Transverse colon (tissue), 4 donors: ENCODE data around the gene LRP5. TPM values are rescaled to one million over a fixed set of nuclear protein-coding genes. Genes with fewer than 3 reads are reported as not detected.
A peak's percentile ranks its signal among the peaks of the same experiment; 100 is the strongest.
"Not testable (repeated sequence)": the region's sequence is repeated elsewhere in the genome, so short reads cannot be mapped to it uniquely, and the experiment has no call there.

Experiments used
- DNase-seq: peaks from one replicate; pipeline ENCODE4 v3.0.0-alpha.2; 2019
- H3K27ac ChIP-seq, 4 donors: fragments of 200-600 bp; sonication (generic); 2 replicates each; pipeline ENCODE4 v1.5.1; 2016 to 2018; ENCODE audit warnings: inconsistent platforms in 4 of 4
- H3K27me3 ChIP-seq: fragments of 200-600 bp; sonication (generic); 2 replicates; pipeline ENCODE4 v1.5.1; 2017; ENCODE audit warnings: inconsistent platforms
- H3K36me3 ChIP-seq, 4 donors: fragments of 200-600 bp; sonication (generic); 2 replicates each; pipeline ENCODE4 v1.5.1; 2017 to 2019; ENCODE audit warnings: inconsistent platforms in 4 of 4
- H3K4me1 ChIP-seq, 4 donors: fragments of 200-600 bp; sonication (generic); 2 replicates each; pipeline ENCODE4 v1.5.1; 2017 to 2020; ENCODE audit warnings: inconsistent platforms in 4 of 4
- H3K4me3 ChIP-seq, 4 donors: fragments of 200-600 bp; sonication (generic); 1 replicate in 1 of 4; 2 replicates in 3 of 4; pipeline versions ENCODE4 v1.5.1 to v1.6.1; 2017 to 2019; ENCODE audit warnings: inconsistent platforms in 4 of 4
- H3K9me3 ChIP-seq, 2 donors: fragments of 200-600 bp; sonication (generic); 2 replicates each; pipeline ENCODE4 v1.5.1; 2017 to 2019; ENCODE audit warnings: inconsistent platforms in 2 of 2
- EP300 ChIP-seq: sonication (generic); formaldehyde crosslinking; IDR thresholded peaks from one replicate; pipeline ENCODE4 v1.6.1; 2017; ENCODE audit warnings: antibody characterized with exemption, low read depth
- POLR2A ChIP-seq: fragments of 450-650 bp; IDR thresholded peaks from one replicate; pipeline ENCODE4 v1.6.1; 2016; ENCODE audit warnings: antibody characterized with exemption, mild to moderate bottlenecking, moderate library complexity
- POLR2AphosphoS5 ChIP-seq, 3 donors: sonication (generic); formaldehyde crosslinking; IDR thresholded peaks; one replicate each; pipeline ENCODE4 v1.6.1; 2016; ENCODE audit warnings: antibody characterized with exemption in 3 of 3
- WGBS, 2 donors: methylation state at CpG; one replicate each; pipeline ENCODE4 v1.1.5; 2018; ENCODE audit warnings: low coverage in 1 of 2; 5-methylcytosine and 5-hydroxymethylcytosine counted together
- in situ Hi-C, 4 donors: fragments of 200-750 bp; cut with MboI; loops; one replicate each; pipeline versions ENCODE4 v1.15.0 to v1.15.1; 2017; ENCODE audit warnings: low sequenced_read_pairs in 3 of 4, low pct_ligation_motif_present in 1 of 4, low pct_unique_long_range_greater_than_20kb in 1 of 4
- intact Hi-C: fragments of 100-400 bp; cut with DNase I; formaldehyde crosslinking; loops from one replicate; pipeline ENCODE4 v1.15.1; 2023; ENCODE audit warnings: low total_unique reads
- total RNA-seq, 4 donors: library from RNA; depleted of rRNA; stranded (reverse); fragments of >200 nt; gene quantifications; one replicate each; pipeline ENCODE4 v1.1.0, GENCODE V29; 2016
- TF ChIP-seq, protein P1 (sequence below), 5 experiments: fragments of 200-600 bp in 3 of 5; fragments of 450-650 bp in 2 of 5; sonication (generic) in 3 of 5; IDR thresholded peaks; 1 replicate in 2 of 5; 2 replicates in 3 of 5; pipeline ENCODE4 v1.5.1; 2016 to 2017; ENCODE audit warnings: antibody characterized with exemption in 5 of 5, inconsistent platforms in 3 of 5, mild to moderate bottlenecking in 2 of 5, moderate library complexity in 1 of 5

Gene LRP5
- total RNA-seq, 4 donors from 2014 or later = 72.6 to 138 (median 82.3) TPM

DNA sequence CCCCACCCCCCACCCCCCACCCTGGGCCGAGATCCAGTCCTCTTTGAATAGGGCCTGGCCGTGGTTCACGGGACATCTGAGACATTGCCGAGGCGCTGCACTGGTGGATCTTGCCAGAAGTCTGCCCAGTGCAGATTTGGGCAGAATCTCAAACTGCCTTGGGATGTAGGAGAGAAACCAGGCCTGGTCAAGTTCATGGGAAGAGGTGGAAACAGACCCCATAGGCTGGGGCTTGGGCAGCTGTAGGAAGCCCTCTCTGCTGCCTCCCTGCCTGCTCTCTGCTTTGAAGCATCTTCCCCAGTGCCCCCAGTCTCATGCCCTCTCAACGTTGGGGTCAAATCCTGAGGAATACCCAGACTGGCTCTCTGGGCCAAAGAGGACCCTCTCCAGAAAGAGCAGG, 132.2 kb downstream of the LRP5 start:
- DNase-seq = no peak
- no peak overlapping the region for H3K4me3 ChIP-seq
- no peaks in the 10 kb centered on the region for H3K27me3 ChIP-seq
- peaks cover 0 to 12% (median 5%) of the 10 kb centered on the region in 4 donors for H3K4me1 ChIP-seq
- no peaks in the 10 kb centered on the region for H3K9me3 ChIP-seq
- 67% methylated on average over 3 of the region's 6 CpGs; no CpG with 5 or more reads in 1 of the 2 donors for WGBS, 2 donors
- intact Hi-C loops (loop anchor here (10.0 kb wide), 1 partner anchor 60 kb away; no protein-coding TSS in a partner anchor), in situ Hi-C loops (loop anchor here in 1 of 4 donors (10.0 kb wide), 1 partner anchor 190 kb away; no protein-coding TSS in a partner anchor)
- TF ChIP-seq, protein P1, sequence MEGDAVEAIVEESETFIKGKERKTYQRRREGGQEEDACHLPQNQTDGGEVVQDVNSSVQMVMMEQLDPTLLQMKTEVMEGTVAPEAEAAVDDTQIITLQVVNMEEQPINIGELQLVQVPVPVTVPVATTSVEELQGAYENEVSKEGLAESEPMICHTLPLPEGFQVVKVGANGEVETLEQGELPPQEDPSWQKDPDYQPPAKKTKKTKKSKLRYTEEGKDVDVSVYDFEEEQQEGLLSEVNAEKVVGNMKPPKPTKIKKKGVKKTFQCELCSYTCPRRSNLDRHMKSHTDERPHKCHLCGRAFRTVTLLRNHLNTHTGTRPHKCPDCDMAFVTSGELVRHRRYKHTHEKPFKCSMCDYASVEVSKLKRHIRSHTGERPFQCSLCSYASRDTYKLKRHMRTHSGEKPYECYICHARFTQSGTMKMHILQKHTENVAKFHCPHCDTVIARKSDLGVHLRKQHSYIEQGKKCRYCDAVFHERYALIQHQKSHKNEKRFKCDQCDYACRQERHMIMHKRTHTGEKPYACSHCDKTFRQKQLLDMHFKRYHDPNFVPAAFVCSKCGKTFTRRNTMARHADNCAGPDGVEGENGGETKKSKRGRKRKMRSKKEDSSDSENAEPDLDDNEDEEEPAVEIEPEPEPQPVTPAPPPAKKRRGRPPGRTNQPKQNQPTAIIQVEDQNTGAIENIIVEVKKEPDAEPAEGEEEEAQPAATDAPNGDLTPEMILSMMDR (IDR thresholded peaks at IDR 0.05) = no peak
- TF ChIP-seq POLR2AphosphoS5 (IDR thresholded peaks at IDR 0.05) (no peak), POLR2A (no peak), EP300 (no peak)
- H3K27ac ChIP-seq = peak overlapping the region in 2 of 4 donors; percentile 19 to 29
- no peaks in the 10 kb centered on the region for H3K36me3 ChIP-seq

- whole genome bisulfite sequencing, 2 donors = 89% methylated on average over 11 of the region's 11 CpGs; no CpG with 5 or more reads in 1 of the 2 donors
- TF ChIP-seq EP300 (no peak), POLR2AphosphoS5 (IDR thresholded peaks at IDR 0.05) (no peak), POLR2A (no peak)
- TF ChIP-seq, protein P1 (IDR thresholded peaks at IDR 0.05) = no peak
- H3K27ac ChIP-seq = no peak overlapping the region
- peaks cover 0 to 12% (median 5%) of the 10 kb centered on the region in 4 donors for H3K4me1 ChIP-seq
- H3K27me3 ChIP-seq = no peaks in the 10 kb centered on the region
- intact Hi-C loops (loop anchor here (2.0 to 10.0 kb wide), 2 partner anchors 61 to 189 kb away; no protein-coding TSS in a partner anchor), in situ Hi-C loops (loop anchor here in 1 of 4 donors (10.0 kb wide), 1 partner anchor 191 kb away; no protein-coding TSS in a partner anchor)
- H3K36me3 ChIP-seq = no peaks in the 10 kb centered on the region
- no peaks in the 10 kb centered on the region for H3K9me3 ChIP-seq
- DNase-seq = no peak
- H3K4me3 ChIP-seq = no peak overlapping the region
Measured at GRCh38 chr11:68445531-68446035, 133.2 kb downstream of the LRP5 start.

DNA sequence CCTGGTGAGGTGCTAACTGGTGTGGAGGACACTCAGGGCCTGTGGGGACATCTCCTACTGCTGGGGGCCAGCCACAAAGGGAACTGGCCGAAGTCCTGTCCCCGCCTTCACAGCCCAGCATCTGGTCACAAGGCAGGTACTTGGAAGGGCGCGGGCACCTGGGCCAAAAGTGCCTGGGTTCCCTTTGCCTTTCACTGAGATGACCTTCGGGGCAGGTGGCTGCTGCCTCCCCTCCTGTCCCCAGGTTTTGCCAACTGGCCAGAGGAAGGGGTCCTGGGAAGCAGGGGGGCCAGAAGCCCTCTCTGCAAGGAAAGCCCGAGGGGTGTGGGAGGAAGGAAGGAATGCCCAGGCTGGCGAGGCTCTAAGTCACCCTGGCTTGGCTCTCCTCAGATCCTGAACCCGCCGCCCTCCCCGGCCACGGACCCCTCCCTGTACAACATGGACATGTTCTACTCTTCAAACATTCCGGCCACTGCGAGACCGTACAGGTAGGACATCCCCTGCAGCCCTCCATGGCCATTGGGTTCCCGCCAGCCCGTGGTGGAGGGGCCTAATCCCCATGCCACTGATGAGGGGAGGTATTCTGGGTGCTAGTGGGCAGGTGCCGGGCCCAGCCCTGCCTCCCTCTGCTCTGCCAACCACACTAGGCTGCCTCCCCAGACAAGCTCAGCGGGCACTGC, 133.8 kb downstream of the LRP5 start:
- Histone ChIP-seq H3K27me3 (no peaks in the 10 kb centered on the region), H3K36me3 (no peaks in the 10 kb centered on the region), H3K4me1 (peaks cover 0 to 9% (median 5%) of the 10 kb centered on the region in 4 donors), H3K4me3 (no peak overlapping the region), H3K27ac (no peak overlapping the region), H3K9me3 (no peaks in the 10 kb centered on the region)
- no peak for TF ChIP-seq POLR2A
- TF ChIP-seq POLR2AphosphoS5 (IDR thresholded peaks at IDR 0.05) = no peak
- TF ChIP-seq, protein P1 (IDR thresholded peaks at IDR 0.05) = no peak
- TF ChIP-seq EP300 = no peak
- intact Hi-C loops = loop anchor here (2.0 to 10.0 kb wide), 2 partner anchors 61 to 189 kb away; no protein-coding TSS in a partner anchor
- 88% methylated on average over 18 of the region's 18 CpGs; no CpG with 5 or more reads in 1 of the 2 donors for WGBS, 2 donors
- in situ Hi-C loops = loop anchor here in 1 of 4 donors (10.0 kb wide), 1 partner anchor 191 kb away; no protein-coding TSS in a partner anchor
- no peak for DNase-seq

DNA sequence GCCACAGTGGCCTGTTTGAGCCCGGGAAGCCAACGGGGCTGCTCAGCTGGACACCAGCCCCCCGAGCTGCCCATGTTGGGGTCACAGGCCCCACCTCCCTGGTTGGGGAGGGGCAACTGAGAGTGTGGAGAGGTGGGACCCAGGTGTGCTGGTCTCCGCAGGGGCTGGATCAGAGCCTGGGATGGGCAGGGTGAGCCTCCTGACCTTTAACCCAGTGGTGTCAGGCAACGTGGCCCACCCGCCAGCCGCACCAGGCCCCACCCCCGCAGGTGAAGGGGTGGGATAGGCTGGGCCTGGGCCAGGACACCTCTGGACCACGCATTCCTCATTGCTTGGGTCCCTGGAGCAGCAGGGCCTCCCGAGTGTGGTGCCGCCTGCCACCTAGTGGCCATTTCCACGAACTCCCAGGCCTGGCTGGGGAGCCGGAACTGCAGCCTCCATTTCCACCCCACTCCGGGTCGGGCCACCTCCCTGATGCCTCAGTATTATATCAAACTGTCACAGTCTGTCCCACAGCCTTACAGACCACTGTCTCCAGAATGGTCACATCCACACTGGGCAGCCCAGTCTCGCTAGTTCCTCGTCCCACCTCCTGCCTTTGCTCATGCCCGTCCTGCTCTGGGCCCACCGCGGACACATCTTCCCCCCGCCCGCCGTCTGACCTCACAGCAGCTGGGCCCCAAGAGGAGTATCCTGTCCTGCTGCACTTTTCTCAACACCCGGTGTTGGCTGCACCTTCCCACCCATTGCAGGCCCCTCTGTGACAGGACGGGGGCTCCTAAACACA, 134.8 kb downstream of the LRP5 start:
- no peak for TF ChIP-seq POLR2A
- TF ChIP-seq, protein P1 (IDR thresholded peaks at IDR 0.05) = peak; percentile 94 to 97 (median 95)
- 50 to 95% methylated on average over 8 to 23 of the region's 25 CpGs for WGBS, 2 donors
- no peaks in the 10 kb centered on the region for H3K27me3 ChIP-seq
- H3K36me3 ChIP-seq = no peaks in the 10 kb centered on the region
- no peaks in the 10 kb centered on the region for H3K9me3 ChIP-seq
- peak; percentile 83 for DNase-seq
- H3K4me1 ChIP-seq = peaks cover 0 to 6% (median 1%) of the 10 kb centered on the region in 4 donors
- in situ Hi-C loops = loop anchor here in 1 of 4 donors (10.0 kb wide), 1 partner anchor 192 kb away; no protein-coding TSS in a partner anchor
- no peak overlapping the region for H3K27ac ChIP-seq
- H3K4me3 ChIP-seq = no peak overlapping the region
- intact Hi-C loops = loop anchor here (2.0 to 10.0 kb wide), 2 partner anchors 62 to 190 kb away; no protein-coding TSS in a partner anchor

- intact Hi-C loops = loop anchor here (2.0 to 10.0 kb wide), 2 partner anchors 63 to 191 kb away; no protein-coding TSS in a partner anchor
- DNase-seq, H3K9me3 ChIP-seq, H3K4me3 ChIP-seq, H3K27ac ChIP-seq, H3K36me3 ChIP-seq, H3K27me3 ChIP-seq, H3K4me1 ChIP-seq: not testable (repeated sequence)
- 45 to 64% methylated on average over 4 to 6 of the region's 6 CpGs for WGBS, 2 donors
- in situ Hi-C loops = loop anchor here in 1 of 4 donors (10.0 kb wide), 1 partner anchor 193 kb away; no protein-coding TSS in a partner anchor
Measured at GRCh38 chr11:68447914-68448313, 135.5 kb downstream of the LRP5 start.
